HG03139 (cell line): ENCODE results near the gene ZNF248.
"Not testable (repeated sequence)": the region's sequence is repeated elsewhere in the genome, so short reads cannot be mapped to it uniquely, and the experiment has no call there.

Source experiments
- ATAC-seq: cut with Tn5 transposase; IDR thresholded peaks from one replicate; pipeline ENCODE4 v1.9.1; 2021; ENCODE audit not compliant: unreplicated experiment

ZNF248 gene

GRCh38 chr10:37857287-37858211 lies at the start of gene ZNF248:
ZNF248 (minus strand) TSS chr10:37857610; CDS start chr10:37856310, 1,300 bp downstream.
- ATAC-seq: peak; percentile 95

DNA sequence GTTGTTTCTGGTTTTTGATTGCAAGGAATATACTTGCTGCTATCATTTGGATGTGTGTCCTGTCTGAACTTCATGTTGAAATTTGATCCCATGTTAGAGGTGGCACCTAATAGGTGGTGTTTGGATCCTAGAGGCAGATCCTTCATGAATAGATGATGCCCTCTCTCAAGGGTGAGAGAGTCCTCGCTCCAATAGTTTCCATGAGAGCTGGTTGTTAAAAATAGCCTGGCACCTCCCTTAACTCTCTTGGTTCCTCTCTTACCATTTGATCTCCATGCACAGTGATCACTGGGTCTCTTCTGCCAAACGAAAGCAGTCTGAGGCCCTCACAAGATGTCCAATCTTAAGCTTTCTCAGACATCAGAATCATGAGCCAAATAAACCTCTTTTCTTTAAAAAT lies 49.0 kb upstream of the ZNF248 start:
- ATAC-seq: no peak

- no peak for ATAC-seq
Measured at GRCh38 chr10:37896436-37896835, 39.0 kb upstream of the ZNF248 start.

DNA sequence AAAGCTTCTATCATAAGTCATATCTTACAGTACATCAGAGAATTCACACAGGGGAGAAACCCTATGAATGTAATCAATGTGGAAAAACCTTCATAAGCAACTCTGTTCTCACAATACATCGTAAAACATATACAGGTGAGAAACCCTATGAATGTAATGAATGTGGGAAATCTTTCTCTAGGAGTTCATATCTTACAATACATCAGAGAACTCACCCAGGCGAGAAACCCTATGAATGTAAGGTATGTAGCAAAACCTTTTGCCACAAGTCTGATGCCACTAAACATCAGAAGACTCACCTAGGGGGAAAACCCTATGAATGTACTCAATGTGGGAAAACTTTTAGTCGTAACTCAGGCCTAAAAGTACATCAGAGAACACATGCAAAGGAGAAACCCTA lies 38.3 kb upstream of the ZNF248 start:
- no peak for ATAC-seq

GRCh38 chr10:37885850-37886249 lies 28.4 kb upstream of the ZNF248 start:
- ATAC-seq: no peak

DNA sequence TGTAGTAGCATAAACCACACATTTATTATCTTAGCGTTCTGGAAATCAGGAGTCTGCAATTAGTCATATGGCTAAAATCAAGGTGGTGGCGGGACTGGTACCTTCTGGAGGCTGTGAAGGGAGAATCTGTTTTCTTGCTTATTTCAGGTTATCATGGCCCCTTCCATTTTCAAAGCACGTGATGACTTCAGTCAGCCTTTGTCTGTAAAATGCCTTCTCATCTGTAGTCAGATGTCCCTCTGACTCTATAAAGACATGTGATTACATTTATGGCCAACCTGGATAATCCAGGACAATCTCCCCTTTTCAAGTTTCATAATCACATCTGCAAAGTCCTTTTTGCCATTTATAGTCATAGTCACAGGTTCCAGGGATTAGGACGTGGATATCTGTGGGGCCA lies 15.5 kb upstream of the ZNF248 start:
- ATAC-seq: no peak

DNA sequence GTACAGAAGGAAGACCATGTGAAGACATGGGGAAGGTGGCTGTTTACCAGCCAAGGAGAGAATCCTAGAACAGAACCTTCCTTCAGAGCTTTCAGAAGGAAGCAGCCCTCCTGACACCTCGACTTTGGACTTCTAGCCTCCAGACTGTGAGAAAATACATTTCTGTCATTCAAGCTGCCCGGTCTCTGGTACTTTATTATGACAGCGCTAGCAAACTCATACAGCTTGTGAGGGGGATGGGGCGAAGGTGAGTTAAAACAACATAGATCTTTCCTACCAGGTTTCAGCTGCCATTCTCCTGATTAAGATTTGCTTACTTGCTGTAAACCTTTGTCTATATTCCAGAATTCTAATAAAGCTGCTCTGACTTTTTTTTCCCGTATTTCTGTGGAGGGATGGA lies 14.9 kb upstream of the ZNF248 start:
- no peak for ATAC-seq

DNA sequence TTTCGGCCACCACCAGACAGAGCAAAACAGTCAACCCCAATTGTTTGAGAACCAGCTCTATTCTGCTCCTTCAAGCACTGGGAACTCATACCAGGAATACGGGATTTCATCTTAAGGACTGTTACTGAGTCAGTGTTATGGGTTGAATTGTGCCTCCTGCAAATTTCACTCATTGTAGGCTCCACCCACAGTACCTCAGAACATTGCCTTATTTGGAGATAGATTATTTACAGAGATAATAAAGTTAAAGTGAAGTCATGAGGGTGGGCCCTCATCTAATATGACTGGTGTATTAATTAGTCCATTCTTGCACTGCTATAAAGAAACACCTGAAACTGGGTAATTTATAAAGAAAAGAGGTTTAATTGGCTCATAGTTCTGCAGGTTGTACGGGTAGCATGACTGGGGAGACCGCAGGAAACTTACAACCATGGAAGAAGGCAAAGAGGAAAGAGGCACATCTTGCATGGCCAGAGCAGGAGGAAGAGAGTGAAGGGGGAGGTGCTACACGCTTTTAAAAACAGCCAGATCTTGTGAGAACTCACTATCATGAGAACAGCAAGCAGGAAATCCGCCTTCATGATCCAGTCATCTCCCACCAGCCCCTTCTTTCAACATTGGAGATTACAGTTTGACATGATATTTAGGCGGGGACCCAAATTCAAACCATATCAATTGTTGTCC lies 14.3 kb upstream of the ZNF248 start:
- no peak for ATAC-seq

- ATAC-seq: no peak
Measured at GRCh38 chr10:37871143-37871542, 13.7 kb upstream of the ZNF248 start.

GRCh38 chr10:37868796-37869195 lies 11.4 kb upstream of the ZNF248 start:
- ATAC-seq: no peak

DNA sequence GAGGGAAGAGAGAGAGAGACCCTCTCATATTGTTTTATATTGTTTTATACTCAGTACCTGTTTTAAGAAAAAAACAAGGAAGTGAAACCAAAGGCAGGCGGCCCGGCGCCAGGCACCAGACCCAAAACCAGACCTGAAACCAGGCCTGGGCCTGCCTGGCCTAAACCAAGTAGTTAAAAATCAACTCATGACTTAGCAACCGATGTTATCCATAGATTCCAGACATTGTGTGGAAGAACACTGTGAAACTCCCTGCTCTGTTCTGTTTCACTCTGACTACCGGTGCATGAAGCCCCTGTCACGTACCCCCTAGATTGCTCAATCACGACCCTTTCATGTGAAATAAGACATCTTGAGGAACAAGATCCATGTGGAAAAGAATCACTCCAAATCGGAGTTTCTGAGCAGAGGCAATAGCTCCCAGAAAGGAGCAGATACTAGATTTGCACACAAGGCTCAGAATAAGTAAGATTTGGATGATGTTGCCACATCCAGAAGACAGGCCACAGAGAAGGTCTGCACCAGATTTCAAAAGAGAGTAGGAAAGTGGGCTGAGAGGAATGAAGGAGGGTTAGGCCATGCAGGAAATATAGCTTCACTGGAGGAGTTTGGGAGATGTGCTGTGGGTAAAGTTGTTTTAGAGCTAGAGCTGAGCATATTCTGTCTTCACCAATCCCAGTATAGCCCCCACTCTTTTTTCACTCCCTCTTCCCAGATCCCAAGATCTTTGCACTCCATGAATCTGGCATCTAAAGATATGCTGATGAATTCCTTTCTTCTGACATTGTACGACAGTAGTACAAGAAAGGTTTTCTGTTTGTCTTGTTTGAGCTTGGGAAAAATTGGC lies 8.8 kb upstream of the ZNF248 start:
- no peak for ATAC-seq

- ATAC-seq: no peak
Measured at GRCh38 chr10:37865264-37865663, 7.9 kb upstream of the ZNF248 start.

GRCh38 chr10:37860494-37861190 lies 3.2 kb upstream of the ZNF248 start:
- ATAC-seq: no peak

GRCh38 chr10:37859270-37859669 lies 1.9 kb upstream of the ZNF248 start:
- not testable (repeated sequence) for ATAC-seq

DNA sequence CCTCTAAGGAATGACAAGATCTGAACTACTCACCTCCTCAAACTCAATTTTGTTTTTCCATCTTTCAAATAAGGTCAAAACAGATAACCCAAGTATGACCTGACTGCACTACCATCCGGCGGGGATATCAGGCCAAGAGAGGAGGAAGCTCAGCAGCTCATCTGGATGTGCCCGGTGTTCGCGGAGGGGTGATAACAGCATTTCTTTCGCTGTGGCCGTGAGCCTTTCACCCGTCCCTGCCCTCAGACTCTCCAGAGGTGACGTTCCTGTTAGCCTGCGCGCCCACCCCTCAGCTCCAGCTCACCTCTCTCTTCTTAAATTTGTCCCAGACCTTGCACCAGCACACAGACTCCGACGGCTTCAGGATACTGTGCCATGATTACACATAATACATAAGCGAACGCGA lies 526 bp downstream of the ZNF248 start:
- peak; percentile 16 for ATAC-seq

- no peak for ATAC-seq
Measured at GRCh38 chr10:37855636-37856035, 1.8 kb downstream of the ZNF248 start.

GRCh38 chr10:37854626-37855025 lies 2.8 kb downstream of the ZNF248 start:
- ATAC-seq: no peak

DNA sequence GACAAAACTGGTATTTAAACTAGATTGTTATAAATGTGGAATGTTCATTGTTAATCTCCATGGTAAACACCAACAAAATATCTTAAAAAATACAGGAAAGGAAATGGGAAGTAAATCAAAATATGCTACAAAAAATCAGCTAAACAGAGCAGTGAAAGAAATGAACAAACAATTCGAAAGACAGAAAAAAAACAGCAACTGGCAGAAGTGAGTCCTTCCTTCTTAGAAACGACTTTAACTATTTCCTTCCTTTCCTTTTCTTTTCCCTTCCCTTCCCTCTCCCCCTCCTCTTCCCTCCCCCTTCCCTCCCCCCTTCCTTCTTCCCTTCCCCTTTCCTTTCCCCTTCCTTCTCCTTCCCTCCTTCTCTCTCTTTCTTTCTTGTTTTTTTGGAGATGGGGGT lies 12.8 kb downstream of the ZNF248 start:
- ATAC-seq: no peak

- no peak for ATAC-seq
Measured at GRCh38 chr10:37839243-37839642, 18.2 kb downstream of the ZNF248 start.

GRCh38 chr10:37831495-37832333 lies 25.7 kb downstream of the ZNF248 start:
- ATAC-seq: no peak
